SH-SY5Y (cell line): ENCODE measurements around the gene LCMT1.

Experiments
- GATA2 ChIP-seq: IDR thresholded peaks from 2 replicates; pipeline ENCODE4 v1.6.1; 2011; ENCODE audit warnings: mild to moderate bottlenecking, low read depth, low read length
- GATA3 ChIP-seq: IDR thresholded peaks from 2 replicates; pipeline ENCODE4 v1.6.1; 2011; ENCODE audit warnings: low read depth, mild to moderate bottlenecking, low read length, moderate library complexity

- no peak for TF ChIP-seq GATA2
- TF ChIP-seq GATA3: no peak
Measured at GRCh38 chr16:25184771-25185170, 73.2 kb downstream of the LCMT1 start.
